ENCODE data around the gene SFR1. TPM values are rescaled to one million over a fixed set of nuclear protein-coding genes. Genes with fewer than 3 reads are reported as not detected.

The SFR1 gene
- total RNA-seq, 1 experiment from 2014 or later: 8.4 TPM

DNA sequence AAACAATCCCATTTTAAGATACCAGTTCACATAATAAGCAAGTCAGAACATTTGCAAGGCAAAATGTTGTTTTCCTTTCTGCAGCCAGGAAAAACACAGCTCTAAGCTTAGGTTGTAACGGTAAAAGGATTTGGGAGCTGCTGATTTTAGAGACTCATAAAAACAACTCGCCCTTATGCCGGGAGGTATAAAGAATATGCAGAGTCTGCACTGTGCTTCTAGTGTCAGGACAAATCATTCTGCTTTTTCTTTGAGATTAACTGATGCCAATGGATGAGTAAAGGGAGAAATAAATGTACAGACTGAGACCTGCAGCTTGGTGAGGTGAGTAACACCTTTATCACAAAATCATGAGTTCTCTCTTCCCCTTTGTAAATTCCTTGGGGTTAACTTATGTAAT is 2.0 kb upstream of the SFR1 start:
- no peaks in the 10 kb centered on the region for H3K27me3 ChIP-seq (ENCODE audit: control insufficient read depth, insufficient read depth, low read length)
- no peaks in the 10 kb centered on the region for H3K9me3 ChIP-seq (ENCODE audit: control insufficient read depth, insufficient read depth, low read depth, low read length)
- TF ChIP-seq, protein P1, sequence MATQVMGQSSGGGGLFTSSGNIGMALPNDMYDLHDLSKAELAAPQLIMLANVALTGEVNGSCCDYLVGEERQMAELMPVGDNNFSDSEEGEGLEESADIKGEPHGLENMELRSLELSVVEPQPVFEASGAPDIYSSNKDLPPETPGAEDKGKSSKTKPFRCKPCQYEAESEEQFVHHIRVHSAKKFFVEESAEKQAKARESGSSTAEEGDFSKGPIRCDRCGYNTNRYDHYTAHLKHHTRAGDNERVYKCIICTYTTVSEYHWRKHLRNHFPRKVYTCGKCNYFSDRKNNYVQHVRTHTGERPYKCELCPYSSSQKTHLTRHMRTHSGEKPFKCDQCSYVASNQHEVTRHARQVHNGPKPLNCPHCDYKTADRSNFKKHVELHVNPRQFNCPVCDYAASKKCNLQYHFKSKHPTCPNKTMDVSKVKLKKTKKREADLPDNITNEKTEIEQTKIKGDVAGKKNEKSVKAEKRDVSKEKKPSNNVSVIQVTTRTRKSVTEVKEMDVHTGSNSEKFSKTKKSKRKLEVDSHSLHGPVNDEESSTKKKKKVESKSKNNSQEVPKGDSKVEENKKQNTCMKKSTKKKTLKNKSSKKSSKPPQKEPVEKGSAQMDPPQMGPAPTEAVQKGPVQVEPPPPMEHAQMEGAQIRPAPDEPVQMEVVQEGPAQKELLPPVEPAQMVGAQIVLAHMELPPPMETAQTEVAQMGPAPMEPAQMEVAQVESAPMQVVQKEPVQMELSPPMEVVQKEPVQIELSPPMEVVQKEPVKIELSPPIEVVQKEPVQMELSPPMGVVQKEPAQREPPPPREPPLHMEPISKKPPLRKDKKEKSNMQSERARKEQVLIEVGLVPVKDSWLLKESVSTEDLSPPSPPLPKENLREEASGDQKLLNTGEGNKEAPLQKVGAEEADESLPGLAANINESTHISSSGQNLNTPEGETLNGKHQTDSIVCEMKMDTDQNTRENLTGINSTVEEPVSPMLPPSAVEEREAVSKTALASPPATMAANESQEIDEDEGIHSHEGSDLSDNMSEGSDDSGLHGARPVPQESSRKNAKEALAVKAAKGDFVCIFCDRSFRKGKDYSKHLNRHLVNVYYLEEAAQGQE (IDR thresholded peaks at IDR 0.05; ENCODE audit: insufficient read depth in 1 of 2, low read depth in 2 of 2, low read length in 1 of 2): no peak
- TF ChIP-seq POLR2AphosphoS5 (IDR thresholded peaks at IDR 0.05; ENCODE audit: low read depth, low read length): no peak
- TF ChIP-seq SIN3A (IDR thresholded peaks at IDR 0.05; ENCODE audit: borderline replicate concordance, insufficient read depth, low read depth, low read length): no peak
- no peak for TF ChIP-seq TCF7L2 (IDR thresholded peaks at IDR 0.05; ENCODE audit: low read depth, low read length)
- TF ChIP-seq, protein P2, sequence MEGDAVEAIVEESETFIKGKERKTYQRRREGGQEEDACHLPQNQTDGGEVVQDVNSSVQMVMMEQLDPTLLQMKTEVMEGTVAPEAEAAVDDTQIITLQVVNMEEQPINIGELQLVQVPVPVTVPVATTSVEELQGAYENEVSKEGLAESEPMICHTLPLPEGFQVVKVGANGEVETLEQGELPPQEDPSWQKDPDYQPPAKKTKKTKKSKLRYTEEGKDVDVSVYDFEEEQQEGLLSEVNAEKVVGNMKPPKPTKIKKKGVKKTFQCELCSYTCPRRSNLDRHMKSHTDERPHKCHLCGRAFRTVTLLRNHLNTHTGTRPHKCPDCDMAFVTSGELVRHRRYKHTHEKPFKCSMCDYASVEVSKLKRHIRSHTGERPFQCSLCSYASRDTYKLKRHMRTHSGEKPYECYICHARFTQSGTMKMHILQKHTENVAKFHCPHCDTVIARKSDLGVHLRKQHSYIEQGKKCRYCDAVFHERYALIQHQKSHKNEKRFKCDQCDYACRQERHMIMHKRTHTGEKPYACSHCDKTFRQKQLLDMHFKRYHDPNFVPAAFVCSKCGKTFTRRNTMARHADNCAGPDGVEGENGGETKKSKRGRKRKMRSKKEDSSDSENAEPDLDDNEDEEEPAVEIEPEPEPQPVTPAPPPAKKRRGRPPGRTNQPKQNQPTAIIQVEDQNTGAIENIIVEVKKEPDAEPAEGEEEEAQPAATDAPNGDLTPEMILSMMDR (IDR thresholded peaks at IDR 0.05): no peak
- intact Hi-C loops (cut with micrococcal nuclease; ENCODE audit: unreplicated experiment) (loop anchor here (5.0 kb wide), 1 partner anchor 73 kb away; no protein-coding TSS in a partner anchor), in situ Hi-C loops (cut with HindIII; ENCODE audit: low pct_unique_long_range_greater_than_20kb, low sequenced_read_pairs) (no loop called here)
- ATAC-seq (no peak), DNase-seq (ENCODE audit: low read depth, low spot score) (no peak)
- H3K36me3 ChIP-seq (ENCODE audit: control insufficient read depth, insufficient read depth, low read length): no peaks in the 10 kb centered on the region
- ChIA-PET CTCF (no interaction called here), POLR2A (interaction anchor here (0.6 kb wide), 2 partner anchors 11 to 226 kb away, joined by 4 to 10 read pairs; no protein-coding TSS in a partner anchor)
- H3K4me3 ChIP-seq (ENCODE audit: low read depth in 2 of 2, low read length in 2 of 2): no peak overlapping the region
- peak overlapping the region; percentile 91 for H3K27ac ChIP-seq (ENCODE audit: low read length)
- BruUV-seq (replicated peaks): no TSS peak
- H3K4me1 ChIP-seq (ENCODE audit: control insufficient read depth, insufficient read depth, low read length): peaks cover 24% of the 10 kb centered on the region

DNA sequence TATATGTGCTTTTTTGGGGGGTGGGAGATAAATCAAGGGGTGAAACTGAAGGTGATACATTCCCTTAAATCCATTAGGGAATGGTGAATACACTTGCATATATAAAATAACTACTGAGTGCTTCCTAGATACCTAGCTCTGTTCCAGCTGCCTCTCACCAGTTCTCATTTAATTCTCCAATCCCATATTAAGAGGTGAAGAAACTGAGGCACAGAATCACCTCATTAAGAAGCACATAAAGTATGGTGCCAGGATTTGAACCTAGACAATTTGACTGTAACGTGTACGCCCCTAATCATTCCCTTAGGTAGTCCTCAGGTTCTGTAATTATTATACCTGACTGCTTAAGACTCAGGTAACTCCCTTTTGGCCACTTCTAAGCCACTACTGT is 1.5 kb upstream of the SFR1 start:
- Histone ChIP-seq H3K9me3 (ENCODE audit: control insufficient read depth, insufficient read depth, low read depth, low read length) (no peaks in the 10 kb centered on the region), H3K36me3 (ENCODE audit: control insufficient read depth, insufficient read depth, low read length) (no peaks in the 10 kb centered on the region), H3K4me1 (ENCODE audit: control insufficient read depth, insufficient read depth, low read length) (peaks cover 24% of the 10 kb centered on the region), H3K4me3 (ENCODE audit: low read depth in 2 of 2, low read length in 2 of 2) (peak overlapping the region; percentile 83 to 89), H3K27me3 (ENCODE audit: control insufficient read depth, insufficient read depth, low read length) (no peaks in the 10 kb centered on the region), H3K27ac (ENCODE audit: low read length) (peak overlapping the region; percentile 91)
- ATAC-seq (no peak), DNase-seq (ENCODE audit: low read depth, low spot score) (no peak)
- in situ Hi-C loops (cut with HindIII; ENCODE audit: low pct_unique_long_range_greater_than_20kb, low sequenced_read_pairs) (no loop called here), intact Hi-C loops (cut with micrococcal nuclease; ENCODE audit: unreplicated experiment) (loop anchor here (5.0 kb wide), 1 partner anchor 73 kb away; no protein-coding TSS in a partner anchor)
- CTCF ChIA-PET: interaction anchor here (0.7 to 0.8 kb wide), 4 partner anchors 56 to 225 kb away, joined by 4 to 11 read pairs (median 5); no protein-coding TSS in a partner anchor
- TF ChIP-seq TCF7L2 (IDR thresholded peaks at IDR 0.05; ENCODE audit: low read depth, low read length) (no peak), POLR2AphosphoS5 (IDR thresholded peaks at IDR 0.05; ENCODE audit: low read depth, low read length) (no peak), SIN3A (IDR thresholded peaks at IDR 0.05; ENCODE audit: borderline replicate concordance, insufficient read depth, low read depth, low read length) (no peak)
- TF ChIP-seq, protein P1 (IDR thresholded peaks at IDR 0.05; ENCODE audit: insufficient read depth in 1 of 2, low read depth in 2 of 2, low read length in 1 of 2): no peak
- TF ChIP-seq, protein P2 (IDR thresholded peaks at IDR 0.05): no peak
- POLR2A ChIA-PET: interaction anchor here (0.6 to 1.0 kb wide), 10 partner anchors 9 to 722 kb away, joined by 3 to 19 read pairs (median 5); no protein-coding TSS in a partner anchor
- no TSS peak for BruUV-seq (replicated peaks)

Measured in Panc1 (cell line).